PC-9 (cell line): ENCODE results near the gene NYAP2.

Experiments used
- EZH2 ChIP-seq: fragments of 200-600 bp; sonication (generic); IDR thresholded peaks from 2 replicates; pipeline ENCODE4 v1.8.0; 2017; ENCODE audit warnings: antibody characterized with exemption, low read depth
- TF ChIP-seq, protein P1 (sequence below): fragments of 200-600 bp; sonication (generic); conservative IDR thresholded peaks from 2 replicates; pipeline ENCODE4 v1.6.1; 2017; ENCODE audit warnings: mixed run types, antibody characterized with exemption, mild to moderate bottlenecking, moderate library complexity

DNA sequence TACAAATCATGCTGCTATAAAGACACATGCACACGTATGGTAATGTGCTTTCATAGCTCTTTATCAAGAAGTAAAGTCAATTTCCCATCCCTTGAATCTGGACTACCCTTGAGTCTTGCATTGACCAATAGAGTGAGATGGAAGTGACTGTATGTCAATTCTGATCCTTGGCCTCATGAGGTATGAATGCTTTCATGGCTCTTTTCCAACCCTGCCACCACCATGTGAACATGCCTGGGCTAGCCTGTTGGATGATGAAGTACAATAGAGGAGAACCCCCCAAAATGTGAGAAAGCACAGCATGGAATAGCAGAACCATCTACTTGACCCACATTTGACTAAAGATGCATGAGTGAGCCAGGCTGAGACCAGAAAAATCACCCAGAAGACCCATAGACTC lies 237.0 kb downstream of the NYAP2 start:
- TF ChIP-seq, protein P1, sequence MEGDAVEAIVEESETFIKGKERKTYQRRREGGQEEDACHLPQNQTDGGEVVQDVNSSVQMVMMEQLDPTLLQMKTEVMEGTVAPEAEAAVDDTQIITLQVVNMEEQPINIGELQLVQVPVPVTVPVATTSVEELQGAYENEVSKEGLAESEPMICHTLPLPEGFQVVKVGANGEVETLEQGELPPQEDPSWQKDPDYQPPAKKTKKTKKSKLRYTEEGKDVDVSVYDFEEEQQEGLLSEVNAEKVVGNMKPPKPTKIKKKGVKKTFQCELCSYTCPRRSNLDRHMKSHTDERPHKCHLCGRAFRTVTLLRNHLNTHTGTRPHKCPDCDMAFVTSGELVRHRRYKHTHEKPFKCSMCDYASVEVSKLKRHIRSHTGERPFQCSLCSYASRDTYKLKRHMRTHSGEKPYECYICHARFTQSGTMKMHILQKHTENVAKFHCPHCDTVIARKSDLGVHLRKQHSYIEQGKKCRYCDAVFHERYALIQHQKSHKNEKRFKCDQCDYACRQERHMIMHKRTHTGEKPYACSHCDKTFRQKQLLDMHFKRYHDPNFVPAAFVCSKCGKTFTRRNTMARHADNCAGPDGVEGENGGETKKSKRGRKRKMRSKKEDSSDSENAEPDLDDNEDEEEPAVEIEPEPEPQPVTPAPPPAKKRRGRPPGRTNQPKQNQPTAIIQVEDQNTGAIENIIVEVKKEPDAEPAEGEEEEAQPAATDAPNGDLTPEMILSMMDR: no peak
- no peak for TF ChIP-seq EZH2
